WERI-Rb-1 (cell line): ENCODE results near the gene CSNK1E.
"Not testable (repeated sequence)": the region's sequence is repeated elsewhere in the genome, so short reads cannot be mapped to it uniquely, and the experiment has no call there.

Source experiments
- DNase-seq: peaks from one replicate; pipeline ENCODE4 v3.0.0-alpha.2; 2020
- H3K27ac ChIP-seq: fragments of 250-450 bp; sonication (Bioruptor Pico); 2 replicates; pipeline ENCODE4 v1.5.1; 2020; ENCODE audit warnings: mild to moderate bottlenecking, moderate library complexity
- H3K27me3 ChIP-seq: fragments of 250-450 bp; sonication (Bioruptor Pico); 2 replicates; pipeline ENCODE4 v1.5.1; 2021; ENCODE audit warnings: mild to moderate bottlenecking, low read depth, moderate library complexity; ENCODE audit not compliant: insufficient read depth, severe bottlenecking
- H3K36me3 ChIP-seq: fragments of 250-450 bp; sonication (Bioruptor Pico); 2 replicates; pipeline ENCODE4 v1.5.1; 2020; ENCODE audit warnings: mild to moderate bottlenecking, moderate library complexity
- H3K4me3 ChIP-seq: 2 replicates; pipeline ENCODE4 v1.5.1; 2011; ENCODE audit warnings: low read depth, mild to moderate bottlenecking, control low read depth, low read length
- H3K9me3 ChIP-seq: fragments of 250-450 bp; sonication (Bioruptor Pico); 2 replicates; pipeline ENCODE4 v1.5.1; 2021; ENCODE audit warnings: mild to moderate bottlenecking, moderate library complexity; ENCODE audit not compliant: severe bottlenecking
- CTCF ChIP-seq: IDR thresholded peaks from 2 replicates; pipeline ENCODE4 v1.5.1; 2011; ENCODE audit warnings: low read depth, mild to moderate bottlenecking, control low read depth, inconsistent platforms, low read length

The CSNK1E gene

GRCh38 chr22:38317122-38317994 lies at the start of gene CSNK1E:
Gene CSNK1E, minus strand, starts transcription at chr22:38317433. Its CDS starts 3,276 bp downstream, at chr22:38314157.
- H3K27ac ChIP-seq, result peak within 1 kb of the TSS; percentile 94
- peak within 1 kb of the TSS; percentile 75 for H3K4me3 ChIP-seq
- H3K9me3 ChIP-seq, result no peaks in the 10 kb centered on the region
- H3K36me3 ChIP-seq, result peaks cover 35% of the 10 kb centered on the region
- no peaks in the 10 kb centered on the region for H3K27me3 ChIP-seq
- peak; percentile 76 for DNase-seq
- no peak for TF ChIP-seq CTCF

GRCh38 chr22:38365829-38366228 lies 48.6 kb upstream of the CSNK1E start:
- not testable (repeated sequence) for H3K27ac ChIP-seq, H3K27me3 ChIP-seq, H3K4me3 ChIP-seq, H3K36me3 ChIP-seq, H3K9me3 ChIP-seq, DNase-seq

- H3K9me3 ChIP-seq, H3K27me3 ChIP-seq, DNase-seq: not testable (repeated sequence)
Observed at GRCh38 chr22:38365174-38365573, 47.9 kb upstream of the CSNK1E start.

GRCh38 chr22:38360560-38360959 lies 43.3 kb upstream of the CSNK1E start:
- DNase-seq, H3K36me3 ChIP-seq, H3K9me3 ChIP-seq: not testable (repeated sequence)

More at GRCh38 chr22:38365174-38365573, 47.9 kb upstream of the CSNK1E start:
- not testable (repeated sequence) for H3K4me3 ChIP-seq, H3K36me3 ChIP-seq, H3K27ac ChIP-seq

GRCh38 chr22:38359817-38360216 lies 42.6 kb upstream of the CSNK1E start:
- H3K36me3 ChIP-seq, H3K27me3 ChIP-seq, H3K9me3 ChIP-seq, H3K4me3 ChIP-seq, H3K27ac ChIP-seq, DNase-seq: not testable (repeated sequence)

More at GRCh38 chr22:38360560-38360959, 43.3 kb upstream of the CSNK1E start:
- H3K27me3 ChIP-seq, H3K4me3 ChIP-seq, H3K27ac ChIP-seq: not testable (repeated sequence)

GRCh38 chr22:38357971-38358370 lies 40.7 kb upstream of the CSNK1E start:
- not testable (repeated sequence) for H3K9me3 ChIP-seq, H3K27ac ChIP-seq, DNase-seq

GRCh38 chr22:38355275-38355674 lies 38.0 kb upstream of the CSNK1E start:
- H3K27me3 ChIP-seq, result no peaks in the 10 kb centered on the region
- no peaks in the 10 kb centered on the region for H3K9me3 ChIP-seq
- no peak for TF ChIP-seq CTCF
- DNase-seq, result no peak
- H3K36me3 ChIP-seq, result no peaks in the 10 kb centered on the region; the same call in 1 of the 2 replicates
- no peak overlapping the region for H3K27ac ChIP-seq
- no peak overlapping the region for H3K4me3 ChIP-seq

More at GRCh38 chr22:38357971-38358370, 40.7 kb upstream of the CSNK1E start:
- H3K36me3 ChIP-seq, H3K4me3 ChIP-seq, H3K27me3 ChIP-seq: not testable (repeated sequence)

- no peak overlapping the region for H3K27ac ChIP-seq
- H3K36me3 ChIP-seq, result no peaks in the 10 kb centered on the region; the same call in 1 of the 2 replicates
- H3K9me3 ChIP-seq, result no peaks in the 10 kb centered on the region
- no peaks in the 10 kb centered on the region for H3K27me3 ChIP-seq
- H3K4me3 ChIP-seq, result no peak overlapping the region
- no peak for DNase-seq
- TF ChIP-seq CTCF, result no peak
Observed at GRCh38 chr22:38353701-38354100, 36.5 kb upstream of the CSNK1E start.
